ENCODE results near the gene PTPRN2. TPM values are rescaled to one million over a fixed set of nuclear protein-coding genes. Genes with fewer than 3 reads are reported as not detected.

Gene PTPRN2
- total and polyA plus RNA-seq, 2 donors (not counting 3 experiments of a cell fraction or from before 2014, with no cell fraction given), result 0.62 to 0.88 TPM

DNA sequence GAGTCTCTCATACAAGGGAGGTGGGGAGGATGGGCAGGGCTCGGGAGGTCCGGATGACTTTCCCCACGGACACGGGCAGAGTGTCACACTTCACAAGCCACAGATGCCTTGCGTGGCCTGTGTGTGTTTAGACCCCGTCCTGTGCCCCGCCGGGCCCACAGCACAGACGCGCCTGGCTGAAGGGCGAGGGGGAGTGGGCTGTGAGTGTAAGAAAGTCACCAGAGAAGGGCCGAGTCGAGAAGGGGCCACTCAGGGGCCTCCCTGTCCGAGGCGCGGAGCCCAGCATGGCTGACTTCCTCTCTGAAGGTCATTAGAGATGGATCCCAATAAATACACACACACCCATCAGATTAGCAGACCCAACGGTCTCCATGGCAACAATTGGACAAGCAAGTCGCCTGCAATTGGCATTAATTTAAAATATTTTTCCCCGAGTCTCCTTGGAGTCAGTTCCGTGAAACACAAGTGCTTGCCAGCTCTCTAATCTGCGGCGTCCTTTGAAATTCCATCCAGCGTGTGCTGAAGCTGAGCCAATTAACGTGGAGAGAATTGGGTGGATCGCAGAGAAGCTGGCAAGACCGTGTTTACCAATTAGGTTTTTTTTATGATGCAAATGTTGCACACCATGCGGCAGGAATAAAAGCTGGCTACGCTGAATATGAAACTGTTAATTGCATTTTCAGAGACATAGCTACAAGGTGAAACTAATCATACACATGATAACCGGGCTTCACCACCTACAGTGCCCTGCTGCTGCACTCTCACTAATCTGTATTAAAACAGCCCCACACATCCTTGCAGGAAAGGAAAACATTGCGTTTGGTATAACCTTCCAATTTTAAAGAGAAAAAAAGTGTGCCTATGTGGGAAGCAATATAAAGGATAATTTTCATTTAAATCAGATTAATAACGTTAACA is 571.2 kb downstream of the PTPRN2 start:
- Histone ChIP-seq H3K4me3 (replicated peaks in 1 of 3; ENCODE audit: insufficient read depth in 1 of 3, low read depth in 1 of 3, low read length in 3 of 3) (no peak overlapping the region), H3K79me2 (ENCODE audit: control insufficient read depth, insufficient read depth, low read length) (no peaks in the 10 kb centered on the region), H3K4me1 (ENCODE audit: control insufficient read depth, extremely low read depth, insufficient read depth, low read length) (no peaks in the 10 kb centered on the region), H3K9me3 (replicated peaks; ENCODE audit: control insufficient read depth, insufficient read depth, low read length) (peaks cover 5% of the 10 kb centered on the region), H3K36me3 (ENCODE audit: control insufficient read depth in 2 of 2, extremely low read depth in 1 of 2, insufficient read depth in 2 of 2, low read length in 2 of 2) (no peaks in the 10 kb centered on the region), H4K20me1 (replicated peaks; ENCODE audit: control insufficient read depth, extremely low read depth, insufficient read depth, low read length) (no peaks in the 10 kb centered on the region), H3K9ac (replicated peaks; ENCODE audit: extremely low read depth, insufficient read depth, low read length) (no peak overlapping the region), H2AFZ (ENCODE audit: low read depth, low read length) (no peak overlapping the region), H3K27me3 (ENCODE audit: control insufficient read depth in 2 of 2, insufficient read depth in 2 of 2, low read length in 2 of 2) (no peaks in the 10 kb centered on the region), H3K4me2 (ENCODE audit: insufficient read depth, low read length) (no peak overlapping the region), H3K27ac (ENCODE audit: insufficient read depth, low read depth, low read length) (no peak overlapping the region), H3K9me1 (replicated peaks; ENCODE audit: control insufficient read depth, extremely low read depth, insufficient read depth, low read length) (no peaks in the 10 kb centered on the region)
- dilution Hi-C loops (cut with MboI; ENCODE audit: extremely low pct_ligation_motif_present, low sequenced_read_pairs), result no loop called here
- POLR2A ChIA-PET, result no interaction called here
- CTCF ChIA-PET, result no interaction called here
- TF ChIP-seq MYC (IDR thresholded peaks at IDR 0.05; ENCODE audit: low read depth, low read length) (no peak), FOS (IDR thresholded peaks at IDR 0.05; ENCODE audit: borderline replicate concordance, insufficient read depth, low read length) (no peak), JUN (IDR thresholded peaks at IDR 0.05; ENCODE audit: borderline replicate concordance, insufficient read depth, insufficient read length, low read depth) (no peak), POLR2A (IDR thresholded peaks at IDR 0.05; ENCODE audit: low read depth, low read length) (no peak), EZH2 (IDR thresholded peaks at IDR 0.05; ENCODE audit: borderline replicate concordance, low read depth, low read length, severe bottlenecking) (no peak), GATA2 (IDR thresholded peaks at IDR 0.05; ENCODE audit: insufficient read depth, insufficient read length, low read depth, low read length) (no peak), POLR2AphosphoS5 (IDR thresholded peaks at IDR 0.05; ENCODE audit: insufficient read depth, low read depth, low read length) (no peak)
- TF ChIP-seq, protein P1, sequence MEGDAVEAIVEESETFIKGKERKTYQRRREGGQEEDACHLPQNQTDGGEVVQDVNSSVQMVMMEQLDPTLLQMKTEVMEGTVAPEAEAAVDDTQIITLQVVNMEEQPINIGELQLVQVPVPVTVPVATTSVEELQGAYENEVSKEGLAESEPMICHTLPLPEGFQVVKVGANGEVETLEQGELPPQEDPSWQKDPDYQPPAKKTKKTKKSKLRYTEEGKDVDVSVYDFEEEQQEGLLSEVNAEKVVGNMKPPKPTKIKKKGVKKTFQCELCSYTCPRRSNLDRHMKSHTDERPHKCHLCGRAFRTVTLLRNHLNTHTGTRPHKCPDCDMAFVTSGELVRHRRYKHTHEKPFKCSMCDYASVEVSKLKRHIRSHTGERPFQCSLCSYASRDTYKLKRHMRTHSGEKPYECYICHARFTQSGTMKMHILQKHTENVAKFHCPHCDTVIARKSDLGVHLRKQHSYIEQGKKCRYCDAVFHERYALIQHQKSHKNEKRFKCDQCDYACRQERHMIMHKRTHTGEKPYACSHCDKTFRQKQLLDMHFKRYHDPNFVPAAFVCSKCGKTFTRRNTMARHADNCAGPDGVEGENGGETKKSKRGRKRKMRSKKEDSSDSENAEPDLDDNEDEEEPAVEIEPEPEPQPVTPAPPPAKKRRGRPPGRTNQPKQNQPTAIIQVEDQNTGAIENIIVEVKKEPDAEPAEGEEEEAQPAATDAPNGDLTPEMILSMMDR (IDR thresholded peaks at IDR 0.05; ENCODE audit: extremely low read depth in 1 of 2, insufficient read depth in 1 of 2, low read depth in 1 of 2, low read length in 2 of 2), result no peak
- TF ChIP-seq, protein P2, sequence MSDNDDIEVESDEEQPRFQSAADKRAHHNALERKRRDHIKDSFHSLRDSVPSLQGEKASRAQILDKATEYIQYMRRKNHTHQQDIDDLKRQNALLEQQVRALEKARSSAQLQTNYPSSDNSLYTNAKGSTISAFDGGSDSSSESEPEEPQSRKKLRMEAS (IDR thresholded peaks at IDR 0.05; ENCODE audit: insufficient read depth, insufficient read length), result no peak
- BruUV-seq (replicated peaks), result no TSS peak
- no peak for DNase-seq (ENCODE audit: low read depth, low spot score)
- FAIRE-seq, result no peak
- intact Hi-C loops (cut with micrococcal nuclease), result no loop called here

Data from endothelial cell of umbilical vein (primary cell).